AG09309 (cell line): ENCODE measurements around the gene HNF4A.

Experiments used
- DNase-seq: peaks from one replicate; pipeline ENCODE4 v3.0.0-alpha.2; 2010; ENCODE audit warnings: low read depth
- H3K4me3 ChIP-seq: 2 replicates; pipeline ENCODE4 v1.5.1; 2011; ENCODE audit warnings: mild to moderate bottlenecking, low read depth, low read length, moderate library complexity; ENCODE audit not compliant: control insufficient read depth
- CTCF ChIP-seq: IDR thresholded peaks from 2 replicates; pipeline ENCODE4 v1.5.1; 2011; ENCODE audit warnings: mild to moderate bottlenecking, low read depth, low read length, inconsistent platforms; ENCODE audit not compliant: insufficient read depth, control insufficient read depth; ENCODE audit errors: missing control alignments

HNF4A gene

GRCh38 chr20:44390280-44390679 is 34.8 kb downstream of the HNF4A start:
- DNase-seq: no peak
- H3K4me3 ChIP-seq: no peak overlapping the region
- no peak for TF ChIP-seq CTCF

GRCh38 chr20:44392088-44392775 is 36.7 kb downstream of the HNF4A start:
- DNase-seq: no peak
- no peak for TF ChIP-seq CTCF
- no peak overlapping the region for H3K4me3 ChIP-seq

- no peak for DNase-seq
- no peak overlapping the region for H3K4me3 ChIP-seq
- TF ChIP-seq CTCF: no peak
Measured at GRCh38 chr20:44392776-44393607, 37.5 kb downstream of the HNF4A start.

- no peak for TF ChIP-seq CTCF
- H3K4me3 ChIP-seq: no peak overlapping the region
- DNase-seq: no peak
Measured at GRCh38 chr20:44393608-44394451, 38.3 kb downstream of the HNF4A start.

GRCh38 chr20:44394452-44394701 is 38.9 kb downstream of the HNF4A start:
- H3K4me3 ChIP-seq: no peak overlapping the region
- DNase-seq: no peak
- no peak for TF ChIP-seq CTCF

GRCh38 chr20:44394702-44395460 is 39.4 kb downstream of the HNF4A start:
- no peak overlapping the region for H3K4me3 ChIP-seq
- DNase-seq: no peak
- TF ChIP-seq CTCF: no peak
